H9 (cell line): ENCODE data around the gene DTD1. TPM values are rescaled to one million over a fixed set of nuclear protein-coding genes. Genes with fewer than 3 reads are reported as not detected.

Experiments used
- DNase-seq: peaks from one replicate; pipeline ENCODE4 v3.0.0-alpha.2; 2017
- H2AFZ ChIP-seq: one replicate; pipeline ENCODE4 v1.6.1; 2013; ENCODE audit warnings: mild to moderate bottlenecking, low read length, control low read depth, moderate library complexity
- H2AK5ac ChIP-seq: 2 replicates; pipeline ENCODE4 v1.6.1; 2013; ENCODE audit warnings: low read length, control low read depth, mixed read lengths; ENCODE audit not compliant: insufficient read length
- H2BK120ac ChIP-seq: one replicate; pipeline ENCODE4 v1.6.1; 2013; ENCODE audit warnings: low read depth, mild to moderate bottlenecking, low read length, control low read depth, inconsistent platforms; ENCODE audit not compliant: poor library complexity, severe bottlenecking
- H2BK12ac ChIP-seq: 2 replicates; pipeline ENCODE4 v1.6.1; 2013; ENCODE audit warnings: low read length, control low read depth, mixed read lengths, low read depth; ENCODE audit not compliant: insufficient read length
- H2BK15ac ChIP-seq: 2 replicates; pipeline ENCODE4 v1.6.1; 2013; ENCODE audit warnings: low read depth, low read length, control low read depth
- H2BK20ac ChIP-seq: one replicate; pipeline ENCODE4 v1.6.1; 2013; ENCODE audit warnings: low read depth, mild to moderate bottlenecking, low read length, control low read depth, inconsistent platforms; ENCODE audit not compliant: poor library complexity, severe bottlenecking
- H2BK5ac ChIP-seq: 2 replicates; pipeline ENCODE4 v1.6.1; 2013; ENCODE audit warnings: low read length, control low read depth, mixed read lengths; ENCODE audit not compliant: insufficient read length
- H3K14ac ChIP-seq: 2 replicates; pipeline ENCODE4 v1.6.1; 2013; ENCODE audit warnings: low read length, control low read depth; ENCODE audit not compliant: insufficient read depth
- H3K18ac ChIP-seq: 2 replicates; pipeline ENCODE4 v1.6.1; 2013; ENCODE audit warnings: low read depth, mild to moderate bottlenecking, mixed read lengths, low read length, control low read depth; ENCODE audit not compliant: insufficient read length
- H3K23ac ChIP-seq: 2 replicates; pipeline ENCODE4 v1.6.1; 2013; ENCODE audit warnings: low read length, control low read depth, mixed read lengths, low read depth; ENCODE audit not compliant: insufficient read length
- H3K23me2 ChIP-seq: 2 replicates; pipeline ENCODE4 v1.6.1; 2013; ENCODE audit warnings: low read depth, mild to moderate bottlenecking, mixed read lengths, low read length, control low read depth; ENCODE audit not compliant: insufficient read length, poor library complexity, severe bottlenecking
- H3K27ac ChIP-seq: 2 replicates; pipeline ENCODE4 v1.5.1; 2013; ENCODE audit warnings: low read length, control low read depth, mixed read lengths, low read depth; ENCODE audit not compliant: insufficient read length
- H3K27me3 ChIP-seq: 2 replicates; pipeline ENCODE4 v1.6.1; 2013; ENCODE audit warnings: low read length, control low read depth, inconsistent platforms; ENCODE audit not compliant: insufficient read depth
- H3K4ac ChIP-seq: 2 replicates; pipeline ENCODE4 v1.6.1; 2013; ENCODE audit warnings: low read depth, mild to moderate bottlenecking, control low read depth, inconsistent platforms, low read length, moderate library complexity
- H3K4me1 ChIP-seq: 2 replicates; pipeline ENCODE4 v1.6.1; 2013; ENCODE audit warnings: low read length, control low read depth, inconsistent platforms; ENCODE audit not compliant: insufficient read depth
- H3K4me2 ChIP-seq: 2 replicates; pipeline ENCODE4 v1.6.1; 2013; ENCODE audit warnings: low read length, control low read depth, mixed read lengths; ENCODE audit not compliant: insufficient read length, insufficient read depth
- H3K56ac ChIP-seq: 2 replicates; pipeline ENCODE4 v1.6.1; 2013; ENCODE audit warnings: low read depth, mild to moderate bottlenecking, mixed read lengths, low read length, control low read depth; ENCODE audit not compliant: insufficient read length
- H3K79me1 ChIP-seq: 2 replicates; pipeline ENCODE4 v1.6.1; 2013; ENCODE audit warnings: low read depth, mild to moderate bottlenecking, moderate library complexity, low read length, control low read depth, inconsistent platforms; ENCODE audit not compliant: insufficient read depth, poor library complexity, severe bottlenecking
- H3K79me2 ChIP-seq: 2 replicates; pipeline ENCODE4 v1.6.1; 2013; ENCODE audit warnings: low read length, control low read depth, inconsistent platforms; ENCODE audit not compliant: insufficient read depth
- H3K9ac ChIP-seq: 2 replicates; pipeline ENCODE4 v1.6.1; 2013; ENCODE audit warnings: low read length, control low read depth, mixed read lengths; ENCODE audit not compliant: insufficient read length; ENCODE audit errors: extremely low read depth
- H3K9me3 ChIP-seq: one replicate; pipeline ENCODE4 v1.6.1; 2013; ENCODE audit warnings: low read depth, low read length, inconsistent platforms; ENCODE audit not compliant: control insufficient read depth
- H3T11ph ChIP-seq: one replicate; pipeline ENCODE4 v1.6.1; 2013; ENCODE audit warnings: mild to moderate bottlenecking, low read length, control low read depth, inconsistent platforms
- H4K20me1 ChIP-seq: one replicate; pipeline ENCODE4 v1.6.1; 2013; ENCODE audit not compliant: control insufficient read depth, insufficient read length, insufficient read depth
- H4K5ac ChIP-seq: 2 replicates; pipeline ENCODE4 v1.6.1; 2013; ENCODE audit warnings: low read depth, mild to moderate bottlenecking, mixed read lengths, low read length, control low read depth; ENCODE audit not compliant: insufficient read length
- H4K8ac ChIP-seq: replicated peaks from 2 replicates; pipeline ENCODE4 v1.6.1; 2013; ENCODE audit warnings: low read length, control low read depth, mixed read lengths, low read depth; ENCODE audit not compliant: insufficient read length
- H4K91ac ChIP-seq: 2 replicates; pipeline ENCODE4 v1.6.1; 2013; ENCODE audit warnings: low read depth, mild to moderate bottlenecking, moderate library complexity, mixed read lengths, low read length, control low read depth; ENCODE audit not compliant: insufficient read length
- H3K27ac Mint-ChIP-seq, 3 experiments: 2 replicates in 2 of 3; 3 replicates in 1 of 3; pipeline ENCODE4 v1.8.0; 2020 to 2021; ENCODE audit warnings: mixed read lengths in 3 of 3, mild to moderate bottlenecking in 1 of 3, moderate library complexity in 1 of 3
- H3K27me3 Mint-ChIP-seq: 2 replicates; pipeline ENCODE4 v1.8.0; 2021; ENCODE audit warnings: low read depth, mild to moderate bottlenecking, moderate library complexity, mixed read lengths
- H3K36me3 Mint-ChIP-seq, 3 experiments: 2 replicates in 2 of 3; 3 replicates in 1 of 3; pipeline ENCODE4 v1.8.0; 2020 to 2021; ENCODE audit warnings: low read depth in 3 of 3, mixed read lengths in 3 of 3; ENCODE audit not compliant: insufficient read depth in 1 of 3
- H3K4me1 Mint-ChIP-seq, 2 experiments: 2 replicates each; pipeline ENCODE4 v1.8.0; 2020; ENCODE audit warnings: mixed read lengths in 2 of 2
- H3K4me3 Mint-ChIP-seq, 2 experiments: 2 replicates in 1 of 2; 3 replicates in 1 of 2; pipeline ENCODE4 v1.8.0; 2020 to 2021; ENCODE audit warnings: mild to moderate bottlenecking in 2 of 2, mixed read lengths in 2 of 2, moderate library complexity in 1 of 2
- H3K9me3 Mint-ChIP-seq, 2 experiments: 2 replicates in 1 of 2; 3 replicates in 1 of 2; pipeline ENCODE4 v1.8.0; 2020; ENCODE audit warnings: mild to moderate bottlenecking in 2 of 2, mixed read lengths in 2 of 2, moderate library complexity in 1 of 2
- WGBS: extraction: QIAGEN DNeasy Blood & Tissue Kit; methylation state at CpG from one replicate; pipeline ENCODE4 v1.1.7; 2013; ENCODE audit warnings: missing lambda C conversion rate, low lambda C conversion rate, mixed read lengths; ENCODE audit not compliant: insufficient read length; ENCODE audit errors: extremely low coverage; 5-methylcytosine and 5-hydroxymethylcytosine counted together
- total RNA-seq: library from RNA; stranded (reverse); gene quantifications from 2 replicates; pipeline ENCODE4 v1.2.1, GENCODE V29; 2021
- TF ChIP-seq, protein P1 (sequence below): fragments of 200-600 bp; sonication (generic); conservative IDR thresholded peaks from 3 replicates; pipeline ENCODE4 v1.8.0; 2021; ENCODE audit warnings: antibody characterized with exemption, mild to moderate bottlenecking

Gene DTD1
- total RNA-seq, 1 experiment from 2014 or later, result 62.0 TPM

DNA sequence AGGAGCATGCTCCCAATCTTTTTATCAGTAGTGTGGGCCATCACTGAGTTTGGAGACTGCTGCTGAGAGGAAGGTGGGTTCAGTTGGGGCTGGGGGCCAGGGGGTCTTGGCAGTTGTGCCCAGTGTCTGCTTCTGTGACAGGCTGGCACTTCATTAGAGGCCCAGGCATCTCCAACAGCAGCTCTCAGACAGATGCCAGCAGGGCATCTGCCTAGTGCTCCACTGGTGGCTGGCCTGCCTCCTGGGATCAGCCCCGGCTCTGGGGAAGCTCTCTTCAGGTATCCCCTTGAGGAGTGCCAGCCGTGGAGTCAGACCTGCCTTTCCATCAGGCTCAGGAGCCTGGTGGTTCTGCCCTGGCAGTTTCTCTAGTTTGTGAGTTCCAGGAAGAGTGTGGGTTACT, 77.3 kb downstream of the DTD1 start:
- Mint-ChIP-seq H3K27ac (no peak overlapping the region; a peak in 1 of 7 replicates), H3K27me3 (no peaks in the 10 kb centered on the region), H3K36me3 (no peaks in the 10 kb centered on the region), H3K9me3 (no peaks in the 10 kb centered on the region), H3K4me1 (peaks cover 21 to 25% of the 10 kb centered on the region in 2 experiments), H3K4me3 (no peak overlapping the region)
- no peak overlapping the region for H3T11ph ChIP-seq
- no peaks in the 10 kb centered on the region for H3K9me3 ChIP-seq
- H2BK12ac ChIP-seq, result no peak overlapping the region
- H3K4me1 ChIP-seq, result no peaks in the 10 kb centered on the region; the same call in 1 of the 2 replicates
- no peak overlapping the region for H3K56ac ChIP-seq
- no peak overlapping the region for H4K91ac ChIP-seq
- no peaks in the 10 kb centered on the region for H3K23me2 ChIP-seq
- no peak overlapping the region for H2AK5ac ChIP-seq
- no peaks in the 10 kb centered on the region for H4K20me1 ChIP-seq
- DNase-seq, result no peak
- H2AFZ ChIP-seq, result no peak overlapping the region
- H2BK120ac ChIP-seq, result no peak overlapping the region
- no peak overlapping the region for H3K4me2 ChIP-seq
- no peak overlapping the region for H2BK15ac ChIP-seq
- no CpG with 5 or more reads among the region's 2 CpGs for WGBS
- H3K14ac ChIP-seq, result no peak overlapping the region
- no peak overlapping the region for H2BK20ac ChIP-seq
- H2BK5ac ChIP-seq, result no peak overlapping the region
- H4K8ac ChIP-seq, result no peak overlapping the region
- H3K9ac ChIP-seq, result no peak overlapping the region
- no peaks in the 10 kb centered on the region for H3K79me1 ChIP-seq
- no peaks in the 10 kb centered on the region for H3K79me2 ChIP-seq
- no peak overlapping the region for H4K5ac ChIP-seq
- H3K4ac ChIP-seq, result no peak overlapping the region
- no peak overlapping the region for H3K18ac ChIP-seq
- H3K27me3 ChIP-seq, result no peaks in the 10 kb centered on the region
- TF ChIP-seq, protein P1, sequence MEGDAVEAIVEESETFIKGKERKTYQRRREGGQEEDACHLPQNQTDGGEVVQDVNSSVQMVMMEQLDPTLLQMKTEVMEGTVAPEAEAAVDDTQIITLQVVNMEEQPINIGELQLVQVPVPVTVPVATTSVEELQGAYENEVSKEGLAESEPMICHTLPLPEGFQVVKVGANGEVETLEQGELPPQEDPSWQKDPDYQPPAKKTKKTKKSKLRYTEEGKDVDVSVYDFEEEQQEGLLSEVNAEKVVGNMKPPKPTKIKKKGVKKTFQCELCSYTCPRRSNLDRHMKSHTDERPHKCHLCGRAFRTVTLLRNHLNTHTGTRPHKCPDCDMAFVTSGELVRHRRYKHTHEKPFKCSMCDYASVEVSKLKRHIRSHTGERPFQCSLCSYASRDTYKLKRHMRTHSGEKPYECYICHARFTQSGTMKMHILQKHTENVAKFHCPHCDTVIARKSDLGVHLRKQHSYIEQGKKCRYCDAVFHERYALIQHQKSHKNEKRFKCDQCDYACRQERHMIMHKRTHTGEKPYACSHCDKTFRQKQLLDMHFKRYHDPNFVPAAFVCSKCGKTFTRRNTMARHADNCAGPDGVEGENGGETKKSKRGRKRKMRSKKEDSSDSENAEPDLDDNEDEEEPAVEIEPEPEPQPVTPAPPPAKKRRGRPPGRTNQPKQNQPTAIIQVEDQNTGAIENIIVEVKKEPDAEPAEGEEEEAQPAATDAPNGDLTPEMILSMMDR, result no peak
- H3K27ac ChIP-seq, result no peak overlapping the region
- H3K23ac ChIP-seq, result no peak overlapping the region
